ENCODE data around the gene MST1R. TPM values are rescaled to one million over a fixed set of nuclear protein-coding genes. Genes with fewer than 3 reads are reported as not detected.

Gene MST1R
- total and polyA plus RNA-seq, 2 donors (not counting 3 experiments of a cell fraction or from before 2014, with no cell fraction given): 0.93 to 2.4 TPM

GRCh38 chr3:49867400-49867799, 36.3 kb downstream of the MST1R start:
- no TSS peak for BruUV-seq (replicated peaks)
- Histone ChIP-seq H2AFZ (ENCODE audit: low read depth, low read length) (no peak overlapping the region), H3K27me3 (ENCODE audit: control insufficient read depth in 2 of 2, insufficient read depth in 2 of 2, low read length in 2 of 2) (peaks cover 30 to 36% of the 10 kb centered on the region in 2 experiments), H3K79me2 (ENCODE audit: control insufficient read depth, insufficient read depth, low read length) (no peaks in the 10 kb centered on the region), H3K27ac (ENCODE audit: insufficient read depth, low read depth, low read length) (no peak overlapping the region), H3K36me3 (ENCODE audit: control insufficient read depth in 2 of 2, extremely low read depth in 1 of 2, insufficient read depth in 2 of 2, low read length in 2 of 2) (no peaks in the 10 kb centered on the region), H4K20me1 (replicated peaks; ENCODE audit: control insufficient read depth, extremely low read depth, insufficient read depth, low read length) (no peaks in the 10 kb centered on the region), H3K9me1 (replicated peaks; ENCODE audit: control insufficient read depth, extremely low read depth, insufficient read depth, low read length) (no peaks in the 10 kb centered on the region), H3K4me3 (replicated peaks in 1 of 3; ENCODE audit: insufficient read depth in 1 of 3, low read depth in 1 of 3, low read length in 3 of 3) (no peak overlapping the region), H3K4me2 (ENCODE audit: insufficient read depth, low read length) (no peak overlapping the region), H3K9me3 (replicated peaks; ENCODE audit: control insufficient read depth, insufficient read depth, low read length) (no peaks in the 10 kb centered on the region), H3K4me1 (ENCODE audit: control insufficient read depth, extremely low read depth, insufficient read depth, low read length) (no peaks in the 10 kb centered on the region), H3K9ac (replicated peaks; ENCODE audit: extremely low read depth, insufficient read depth, low read length) (no peak overlapping the region)
- TF ChIP-seq POLR2A (IDR thresholded peaks at IDR 0.05; ENCODE audit: low read depth, low read length): no peak
- no peak for TF ChIP-seq JUN (IDR thresholded peaks at IDR 0.05; ENCODE audit: borderline replicate concordance, insufficient read depth, insufficient read length, low read depth)
- no peak for TF ChIP-seq MYC (IDR thresholded peaks at IDR 0.05; ENCODE audit: low read depth, low read length)
- no peak for TF ChIP-seq GATA2 (IDR thresholded peaks at IDR 0.05; ENCODE audit: insufficient read depth, insufficient read length, low read depth, low read length)
- TF ChIP-seq POLR2AphosphoS5 (IDR thresholded peaks at IDR 0.05; ENCODE audit: insufficient read depth, low read depth, low read length): no peak
- no peak for TF ChIP-seq FOS (IDR thresholded peaks at IDR 0.05; ENCODE audit: borderline replicate concordance, insufficient read depth, low read length)
- dilution Hi-C loops (cut with MboI; ENCODE audit: extremely low pct_ligation_motif_present, low sequenced_read_pairs): no loop called here
- intact Hi-C loops (cut with micrococcal nuclease): no loop called here
- CTCF ChIA-PET: interaction anchor here (0.6 to 1.9 kb wide), 4 partner anchors 10 to 14 kb away, joined by 3 to 6 read pairs (median 4); no protein-coding TSS in a partner anchor
- POLR2A ChIA-PET: interaction anchor here (0.6 to 1.6 kb wide), 2 partner anchors 73 to 302 kb away, joined by 3 to 9 read pairs; no protein-coding TSS in a partner anchor
- DNase-seq (ENCODE audit: low read depth, low spot score): no peak
- FAIRE-seq: no peak

GRCh38 chr3:49865198-49865784, 38.4 kb downstream of the MST1R start:
- Histone ChIP-seq H3K9me3 (replicated peaks; ENCODE audit: control insufficient read depth, insufficient read depth, low read length) (no peaks in the 10 kb centered on the region), H3K4me1 (ENCODE audit: control insufficient read depth, extremely low read depth, insufficient read depth, low read length) (no peaks in the 10 kb centered on the region), H3K9me1 (replicated peaks; ENCODE audit: control insufficient read depth, extremely low read depth, insufficient read depth, low read length) (no peaks in the 10 kb centered on the region), H3K27ac (ENCODE audit: insufficient read depth, low read depth, low read length) (no peak overlapping the region), H3K79me2 (ENCODE audit: control insufficient read depth, insufficient read depth, low read length) (no peaks in the 10 kb centered on the region), H2AFZ (ENCODE audit: low read depth, low read length) (no peak overlapping the region), H3K4me2 (ENCODE audit: insufficient read depth, low read length) (no peak overlapping the region), H3K9ac (replicated peaks; ENCODE audit: extremely low read depth, insufficient read depth, low read length) (no peak overlapping the region), H3K36me3 (ENCODE audit: control insufficient read depth in 2 of 2, extremely low read depth in 1 of 2, insufficient read depth in 2 of 2, low read length in 2 of 2) (no peaks in the 10 kb centered on the region), H3K4me3 (replicated peaks in 1 of 3; ENCODE audit: insufficient read depth in 1 of 3, low read depth in 1 of 3, low read length in 3 of 3) (no peak overlapping the region), H3K27me3 (ENCODE audit: control insufficient read depth in 2 of 2, insufficient read depth in 2 of 2, low read length in 2 of 2) (peaks cover 21 to 31% of the 10 kb centered on the region in 2 experiments), H4K20me1 (replicated peaks; ENCODE audit: control insufficient read depth, extremely low read depth, insufficient read depth, low read length) (no peaks in the 10 kb centered on the region)
- ChIA-PET POLR2A (no interaction called here), CTCF (no interaction called here)
- dilution Hi-C loops (cut with MboI; ENCODE audit: extremely low pct_ligation_motif_present, low sequenced_read_pairs) (no loop called here), intact Hi-C loops (cut with micrococcal nuclease) (no loop called here)
- FAIRE-seq: no peak
- BruUV-seq (replicated peaks): no TSS peak
- no peak for DNase-seq (ENCODE audit: low read depth, low spot score)
- TF ChIP-seq GATA2 (IDR thresholded peaks at IDR 0.05; ENCODE audit: insufficient read depth, insufficient read length, low read depth, low read length) (no peak), POLR2AphosphoS5 (IDR thresholded peaks at IDR 0.05; ENCODE audit: insufficient read depth, low read depth, low read length) (no peak), JUN (IDR thresholded peaks at IDR 0.05; ENCODE audit: borderline replicate concordance, insufficient read depth, insufficient read length, low read depth) (no peak), MAX (IDR thresholded peaks at IDR 0.05; ENCODE audit: insufficient read depth, insufficient read length) (no peak), POLR2A (IDR thresholded peaks at IDR 0.05; ENCODE audit: low read depth, low read length) (no peak), EZH2 (IDR thresholded peaks at IDR 0.05; ENCODE audit: borderline replicate concordance, low read depth, low read length, severe bottlenecking) (no peak), MYC (IDR thresholded peaks at IDR 0.05; ENCODE audit: low read depth, low read length) (no peak), FOS (IDR thresholded peaks at IDR 0.05; ENCODE audit: borderline replicate concordance, insufficient read depth, low read length) (no peak), CTCF (IDR thresholded peaks at IDR 0.05; ENCODE audit: extremely low read depth in 1 of 2, insufficient read depth in 1 of 2, low read depth in 1 of 2, low read length in 2 of 2) (no peak)
